IPS-11a (cell line): ENCODE data around the gene EXOC3.
"Not testable (repeated sequence)": the region's sequence is repeated elsewhere in the genome, so short reads cannot be mapped to it uniquely, and the experiment has no call there.

Experiments
- H3K4me3 ChIP-seq: one replicate; pipeline ENCODE4 v1.5.1; 2013; ENCODE audit warnings: low read depth, low read length, control low read depth

Gene EXOC3

DNA sequence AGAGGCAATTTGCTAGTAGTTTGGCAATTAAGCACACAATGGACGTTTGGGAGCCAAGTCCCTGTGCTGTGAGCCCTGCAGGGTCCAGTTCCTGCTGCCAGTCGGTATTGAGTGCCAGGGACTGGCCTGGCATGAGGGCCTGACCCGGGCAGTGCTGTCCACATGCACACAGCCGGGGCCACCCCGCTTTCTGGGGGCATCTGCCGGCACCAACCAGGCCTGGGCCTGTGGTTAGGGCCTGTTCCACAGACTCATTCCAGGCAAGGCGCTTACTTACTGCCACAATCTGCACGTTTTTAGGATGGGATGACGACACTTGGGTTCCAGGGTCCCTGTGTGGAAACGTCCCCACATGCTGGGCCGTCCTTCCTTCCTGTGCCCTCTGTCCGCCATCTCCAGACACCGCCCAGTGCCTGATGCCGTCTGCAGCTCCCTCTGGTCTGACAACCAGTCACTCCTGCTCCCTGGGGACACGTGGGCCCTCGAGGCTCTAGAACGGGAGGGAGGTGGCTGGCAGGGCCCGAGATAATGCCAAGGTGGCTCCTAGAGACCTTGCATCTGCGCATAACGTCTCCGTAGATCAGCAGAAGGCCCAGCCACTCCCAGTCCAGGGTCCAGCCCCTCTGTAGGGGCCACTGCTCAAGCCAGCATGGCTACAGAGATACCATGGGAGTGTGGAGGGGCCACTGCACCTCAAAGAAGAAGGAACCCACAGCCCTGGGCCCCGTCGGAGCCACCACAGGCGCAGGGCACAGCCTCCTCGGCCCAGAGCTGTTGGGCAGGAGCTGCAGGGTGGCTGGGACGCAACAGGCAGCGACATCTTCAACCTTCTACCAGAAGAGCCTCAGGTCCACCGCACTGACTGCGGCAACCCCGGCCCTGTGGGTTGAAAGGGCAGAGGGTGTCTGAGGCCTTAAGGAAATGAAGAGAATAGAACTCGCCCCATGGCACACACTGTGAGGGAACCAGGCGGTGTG lies 56.5 kb downstream of the EXOC3 start:
- no peak overlapping the region for H3K4me3 ChIP-seq

GRCh38 chr5:500491-500890 lies 57.5 kb downstream of the EXOC3 start:
- no peak overlapping the region for H3K4me3 ChIP-seq

- H3K4me3 ChIP-seq = no peak overlapping the region
These were observed 58.3 kb downstream of the EXOC3 start for GRCh38 chr5:501105-501830.

- no peak overlapping the region for H3K4me3 ChIP-seq
These were observed 58.8 kb downstream of the EXOC3 start for GRCh38 chr5:501831-502184.

DNA sequence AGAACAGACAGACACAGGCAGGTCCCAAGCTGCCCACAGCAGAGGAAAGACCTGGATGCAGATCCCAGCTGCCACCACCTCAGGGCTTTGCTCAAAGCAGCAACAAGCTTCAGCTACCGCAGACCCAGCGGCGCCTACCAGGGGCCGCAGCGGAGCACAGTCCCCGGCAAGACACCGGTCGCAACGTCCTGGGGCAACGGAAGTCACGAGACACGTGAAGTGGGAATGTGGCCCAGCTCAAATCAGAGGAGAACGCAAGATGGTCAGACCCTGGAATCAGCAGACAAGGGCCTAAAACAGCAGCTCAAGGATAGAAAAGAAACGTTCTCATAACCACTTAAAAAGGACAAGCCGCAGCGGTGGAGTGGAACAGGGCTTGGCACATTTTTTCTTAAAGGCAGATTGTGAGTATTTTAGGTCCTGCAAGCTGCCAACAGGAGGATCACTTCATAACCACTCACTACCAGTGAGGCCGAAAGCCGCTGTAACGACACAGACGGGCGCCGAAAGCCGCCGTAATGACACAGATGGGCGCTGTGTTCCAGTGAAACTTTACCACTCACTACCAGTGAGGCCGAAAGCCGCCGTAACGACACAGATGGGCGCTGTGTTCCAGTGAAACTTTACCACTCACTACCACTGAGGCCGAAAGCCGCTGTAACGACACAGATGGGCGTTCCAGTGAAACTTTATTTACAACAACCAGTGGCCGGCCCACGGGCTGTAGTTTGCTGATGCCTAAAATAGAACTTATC lies 59.5 kb downstream of the EXOC3 start:
- no peak overlapping the region for H3K4me3 ChIP-seq

DNA sequence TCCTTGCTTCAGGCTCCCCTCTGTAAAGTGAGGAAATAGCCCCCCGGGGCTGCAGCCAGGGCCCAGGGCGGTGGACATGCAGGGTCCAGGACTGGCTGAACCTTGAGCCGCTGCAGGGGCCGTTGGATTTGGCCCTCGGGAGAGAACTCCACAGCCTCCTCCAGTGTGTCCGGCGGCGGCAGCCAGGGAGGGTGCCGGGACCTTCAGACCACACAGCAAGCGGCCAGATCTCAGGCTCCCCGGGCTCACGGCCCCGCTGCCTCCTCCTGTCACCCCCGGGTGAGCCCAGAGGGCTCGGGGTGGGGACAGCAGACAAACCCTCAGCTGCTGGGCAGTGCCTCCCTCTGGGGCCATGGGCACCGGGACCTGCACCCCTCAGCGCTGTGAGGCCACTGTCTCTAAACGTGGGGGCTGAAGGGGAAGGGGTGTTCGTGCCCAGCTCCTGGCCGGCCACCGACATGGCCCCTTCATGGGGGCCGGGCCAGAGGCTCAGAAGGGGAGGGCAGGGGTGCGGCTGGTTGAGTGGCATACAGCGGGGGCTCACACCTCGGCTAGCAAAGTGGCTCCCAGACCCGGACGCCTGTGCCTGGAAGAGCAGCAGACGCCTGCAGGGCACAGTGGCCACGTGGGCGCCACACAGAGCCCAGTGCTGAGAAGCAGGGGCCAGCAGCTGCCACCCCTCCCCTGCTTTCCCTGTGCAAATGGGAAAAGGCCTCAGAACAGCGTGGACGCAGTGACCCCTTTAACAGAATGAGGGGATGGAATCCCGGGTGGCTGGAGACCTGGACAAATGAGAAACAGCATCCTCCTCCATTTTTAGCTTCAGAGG lies 61.6 kb downstream of the EXOC3 start:
- H3K4me3 ChIP-seq = no peak overlapping the region

- H3K4me3 ChIP-seq = no peak overlapping the region
These were observed 63.1 kb downstream of the EXOC3 start for GRCh38 chr5:505951-506525.

GRCh38 chr5:507986-508575 lies 65.1 kb downstream of the EXOC3 start:
- H3K4me3 ChIP-seq = not testable (repeated sequence)

GRCh38 chr5:509611-510185 lies 66.7 kb downstream of the EXOC3 start:
- H3K4me3 ChIP-seq = no peak overlapping the region

DNA sequence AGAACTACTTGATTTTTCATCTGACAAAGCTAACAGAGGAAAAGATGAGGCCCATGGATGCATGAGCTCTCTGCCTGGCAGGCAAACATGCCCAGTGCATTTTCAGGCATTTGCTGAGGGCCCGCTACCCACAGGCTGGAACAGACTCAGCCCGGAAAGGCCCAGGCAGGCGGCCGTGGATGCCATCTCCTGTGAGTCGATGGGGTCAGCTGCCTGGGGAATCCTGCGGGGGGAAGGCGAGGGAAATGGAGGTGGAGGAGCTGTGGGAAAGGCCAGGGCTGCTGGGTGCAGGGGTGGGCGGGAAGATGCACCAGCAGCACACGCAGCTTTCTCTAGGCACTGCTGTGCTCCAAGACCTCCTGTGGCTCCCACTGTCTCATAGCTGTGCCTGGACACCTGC lies 67.5 kb downstream of the EXOC3 start:
- H3K4me3 ChIP-seq = no peak overlapping the region

- H3K4me3 ChIP-seq = no peak overlapping the region
These were observed 68.5 kb downstream of the EXOC3 start for GRCh38 chr5:511476-511875.

DNA sequence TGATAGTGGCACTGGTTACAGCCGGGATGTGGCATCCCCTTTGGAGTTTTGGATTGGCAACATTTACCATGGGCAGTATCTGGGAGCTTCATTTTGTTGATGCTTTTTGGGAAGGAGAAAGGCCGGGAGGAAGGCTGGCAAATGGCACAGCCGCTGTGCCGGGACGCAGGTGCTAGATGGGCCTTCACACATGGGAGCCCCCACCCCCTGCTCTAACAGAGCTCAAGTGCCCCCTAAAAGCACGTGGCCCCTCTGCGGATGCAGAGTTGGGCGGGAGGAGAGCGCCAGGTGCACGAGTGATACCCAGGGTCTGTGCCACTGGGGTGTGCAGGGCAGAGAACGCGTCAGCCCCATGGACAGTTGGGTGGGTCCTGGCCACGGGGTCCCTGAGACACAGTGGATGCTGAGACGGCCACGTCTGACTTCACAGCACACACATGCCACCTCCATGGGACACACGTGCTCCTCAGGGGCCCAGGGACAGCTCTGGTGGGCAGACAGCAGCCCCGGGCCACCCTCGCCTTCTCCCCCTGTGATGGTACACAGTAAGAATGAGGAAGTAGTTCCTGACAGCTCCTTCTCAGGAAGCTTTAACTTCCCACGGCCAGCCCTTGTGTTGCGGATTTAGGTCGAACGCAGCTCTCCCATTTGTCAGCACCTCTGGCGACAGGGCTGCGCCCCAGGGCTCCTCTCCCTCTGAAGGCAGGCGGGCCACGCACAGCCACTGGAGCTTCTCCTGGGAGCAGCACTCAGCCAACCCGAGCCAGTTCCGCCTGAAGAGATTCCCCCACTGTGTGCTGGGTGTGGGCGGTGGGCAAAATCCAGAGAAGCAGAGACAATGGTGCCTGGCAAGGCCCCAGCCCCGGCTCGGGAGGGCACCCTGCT lies 70.5 kb downstream of the EXOC3 start:
- no peak overlapping the region for H3K4me3 ChIP-seq

- no peak overlapping the region for H3K4me3 ChIP-seq
These were observed 71.1 kb downstream of the EXOC3 start for GRCh38 chr5:514101-514485.

- H3K4me3 ChIP-seq = no peak overlapping the region
These were observed 71.7 kb downstream of the EXOC3 start for GRCh38 chr5:514673-515072.

- H3K4me3 ChIP-seq = no peak overlapping the region
These were observed 72.4 kb downstream of the EXOC3 start for GRCh38 chr5:515273-515836.

GRCh38 chr5:516338-516925 lies 73.5 kb downstream of the EXOC3 start:
- no peak overlapping the region for H3K4me3 ChIP-seq
